ENCODE results near the gene BRPF1.

Gene BRPF1

DNA sequence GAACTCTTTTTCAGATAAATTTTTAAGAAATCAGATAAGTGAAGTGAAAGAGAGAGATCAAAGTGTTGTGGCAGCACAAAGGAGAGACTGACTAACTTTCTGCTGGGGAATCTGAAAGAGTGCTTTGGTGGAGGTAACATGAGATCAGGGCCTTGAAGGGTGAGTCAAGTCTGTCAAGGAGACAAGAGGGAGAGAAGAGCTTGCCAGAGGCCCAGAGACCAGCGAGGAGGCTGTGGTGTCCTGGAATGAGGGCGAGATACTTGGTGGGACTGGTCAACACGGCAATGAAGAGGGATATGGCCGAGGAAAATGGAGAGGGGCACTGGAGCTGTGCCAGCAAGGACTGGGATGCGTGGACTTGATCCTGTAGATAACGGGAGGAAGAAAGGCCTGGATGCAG, 56.2 kb downstream of the BRPF1 start:
- TF ChIP-seq, protein P1, sequence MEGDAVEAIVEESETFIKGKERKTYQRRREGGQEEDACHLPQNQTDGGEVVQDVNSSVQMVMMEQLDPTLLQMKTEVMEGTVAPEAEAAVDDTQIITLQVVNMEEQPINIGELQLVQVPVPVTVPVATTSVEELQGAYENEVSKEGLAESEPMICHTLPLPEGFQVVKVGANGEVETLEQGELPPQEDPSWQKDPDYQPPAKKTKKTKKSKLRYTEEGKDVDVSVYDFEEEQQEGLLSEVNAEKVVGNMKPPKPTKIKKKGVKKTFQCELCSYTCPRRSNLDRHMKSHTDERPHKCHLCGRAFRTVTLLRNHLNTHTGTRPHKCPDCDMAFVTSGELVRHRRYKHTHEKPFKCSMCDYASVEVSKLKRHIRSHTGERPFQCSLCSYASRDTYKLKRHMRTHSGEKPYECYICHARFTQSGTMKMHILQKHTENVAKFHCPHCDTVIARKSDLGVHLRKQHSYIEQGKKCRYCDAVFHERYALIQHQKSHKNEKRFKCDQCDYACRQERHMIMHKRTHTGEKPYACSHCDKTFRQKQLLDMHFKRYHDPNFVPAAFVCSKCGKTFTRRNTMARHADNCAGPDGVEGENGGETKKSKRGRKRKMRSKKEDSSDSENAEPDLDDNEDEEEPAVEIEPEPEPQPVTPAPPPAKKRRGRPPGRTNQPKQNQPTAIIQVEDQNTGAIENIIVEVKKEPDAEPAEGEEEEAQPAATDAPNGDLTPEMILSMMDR (IDR thresholded peaks at IDR 0.05), result no peak

DNA sequence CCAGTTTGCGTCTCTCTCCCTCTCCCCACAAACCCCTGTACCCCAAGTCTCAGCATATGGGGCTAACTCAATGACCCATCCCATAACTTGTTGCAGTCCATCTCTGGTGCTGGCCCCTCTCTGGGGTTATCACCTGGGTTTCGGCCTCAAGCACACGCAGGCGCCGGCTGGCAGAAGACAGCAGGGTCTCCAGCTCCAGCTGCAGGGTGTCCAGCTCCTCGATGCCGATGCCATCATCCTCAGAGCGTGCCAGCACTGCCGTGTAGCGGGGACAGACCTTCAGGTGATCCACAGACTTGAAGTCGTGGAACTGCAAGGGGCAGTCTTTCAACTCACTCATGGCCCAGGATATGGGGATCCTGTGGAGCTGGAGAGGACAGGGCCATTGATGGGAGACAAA, 59.6 kb downstream of the BRPF1 start:
- TF ChIP-seq, protein P1 (IDR thresholded peaks at IDR 0.05), result no peak

DNA sequence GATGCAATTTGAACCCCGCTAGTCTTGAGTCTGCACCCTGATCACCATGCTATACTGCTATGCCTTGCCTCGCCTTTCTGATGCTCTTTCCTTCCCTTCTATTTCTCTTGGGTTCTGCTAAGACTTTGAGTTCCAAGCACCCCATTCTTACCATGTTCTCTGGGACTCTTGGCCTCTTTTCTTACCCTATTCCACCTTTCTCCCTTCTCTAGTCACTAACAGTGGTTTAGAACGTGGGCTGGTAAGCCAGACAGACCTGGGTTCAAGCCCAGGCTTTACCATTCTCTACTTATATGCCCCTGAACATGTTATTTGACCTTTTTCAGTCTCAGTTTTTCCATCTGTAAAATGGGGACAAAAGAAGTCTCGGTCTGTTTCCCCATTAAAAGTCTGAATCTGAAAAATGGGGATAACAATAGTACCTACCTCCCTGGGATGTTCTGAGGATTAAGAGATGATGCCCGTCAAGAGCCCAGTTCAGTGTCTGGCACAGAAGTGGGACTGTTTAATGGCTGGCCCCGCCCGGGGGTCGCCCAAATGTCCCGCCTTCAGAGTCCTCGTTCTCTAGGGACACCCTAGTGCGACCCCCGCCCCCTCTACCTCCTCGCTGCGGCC, 60.4 kb downstream of the BRPF1 start:
- TF ChIP-seq, protein P1 (IDR thresholded peaks at IDR 0.05), result no peak

DNA sequence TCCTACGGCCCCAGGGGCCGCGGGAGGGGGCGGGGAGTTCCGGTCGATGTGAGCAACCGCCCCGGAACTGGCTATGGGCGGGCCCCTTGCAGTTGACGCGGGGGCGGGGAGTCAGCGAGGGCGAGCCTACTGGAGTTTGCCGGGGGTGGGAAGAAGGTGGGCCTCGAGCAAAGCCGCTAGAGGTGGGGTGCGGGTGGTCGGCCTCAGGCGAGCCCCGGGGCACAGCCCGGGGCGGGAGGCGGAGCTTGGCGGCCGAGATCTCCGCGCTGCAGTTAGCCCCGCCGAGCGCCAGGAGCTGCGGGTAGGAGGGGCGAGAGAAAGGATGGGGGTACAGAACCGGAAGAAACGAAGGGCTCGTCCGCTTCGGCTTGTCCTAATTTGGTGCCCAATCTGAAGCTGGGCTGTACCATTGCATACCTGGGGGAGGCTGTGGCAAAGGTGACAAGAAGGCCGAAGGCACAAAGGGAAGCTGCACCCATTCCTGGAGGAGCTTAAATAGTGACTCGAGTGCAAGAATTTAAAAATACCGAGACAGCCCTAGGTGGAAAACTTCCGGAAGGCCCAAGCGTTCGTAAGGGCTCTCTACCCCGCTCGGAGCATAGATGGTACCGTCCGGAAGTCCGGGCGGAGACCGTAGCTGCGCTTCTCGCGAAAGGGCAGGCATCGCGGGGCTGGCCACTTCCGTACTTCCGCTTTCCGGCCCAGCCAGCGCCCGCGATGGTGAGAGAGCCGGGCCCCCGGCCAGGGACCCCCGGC, 61.0 kb downstream of the BRPF1 start, which contains the start of the genes ARPC4 and TADA3:
Gene ARPC4 (plus strand): TSS at position 678 of the 756 bp plus-strand sequence. CDS start 40 bp downstream, at position 718.
Gene TADA3 (minus strand): TSS at position 69 of the 756 bp plus-strand sequence. CDS start 1,007 bp downstream, outside the sequence.
- TF ChIP-seq, protein P1 (IDR thresholded peaks at IDR 0.05), result no peak

DNA sequence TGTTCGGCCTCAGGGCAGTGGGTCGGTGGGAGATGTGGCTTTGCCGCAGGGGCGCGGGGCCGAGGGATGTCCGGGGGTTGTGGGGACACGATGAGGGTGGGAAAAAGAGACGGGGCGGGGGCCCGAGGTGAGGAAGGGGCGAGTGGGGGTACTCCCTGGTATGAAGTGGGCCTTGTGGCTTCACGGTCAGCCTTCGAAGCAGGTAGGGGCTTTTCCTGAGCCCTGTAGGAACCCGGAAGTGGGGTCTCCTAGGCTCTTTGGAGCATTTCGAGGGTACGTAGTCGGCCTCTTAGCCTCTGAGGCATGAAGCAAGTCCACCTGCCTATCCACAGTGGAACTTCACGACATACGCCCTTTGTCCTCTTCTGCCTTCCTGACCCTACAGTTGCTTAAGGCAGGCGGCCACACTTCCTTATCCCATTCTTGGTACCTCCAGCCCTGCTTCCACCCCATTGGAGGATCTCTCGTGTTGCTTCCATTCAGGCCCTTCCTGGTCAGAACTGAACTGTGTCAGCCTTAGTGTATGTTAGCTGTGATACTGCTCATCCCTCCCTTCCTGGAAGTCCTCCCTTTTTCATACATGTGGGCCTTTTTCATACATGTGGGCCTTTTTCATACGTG, 61.7 kb downstream of the BRPF1 start:
- TF ChIP-seq, protein P1 (IDR thresholded peaks at IDR 0.05), result no peak

DNA sequence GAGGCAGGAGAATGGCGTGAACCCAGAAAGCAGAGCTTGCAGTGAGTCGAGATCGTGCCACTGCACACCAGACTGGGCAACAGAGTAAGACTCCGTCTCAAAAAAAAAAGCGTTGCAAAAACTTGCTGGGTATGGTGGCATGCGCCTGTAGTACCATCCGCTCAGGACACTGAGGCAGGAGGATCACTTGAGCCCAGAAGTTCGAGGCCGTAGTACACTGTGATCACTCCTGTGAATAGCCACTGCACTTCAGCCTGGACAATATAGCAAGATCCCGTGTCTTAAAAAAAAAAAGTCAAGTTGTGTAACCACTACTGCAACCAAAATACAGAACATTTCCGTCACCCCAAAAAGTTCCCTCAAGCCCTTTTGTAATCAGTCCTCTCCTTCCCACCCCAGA, 62.9 kb downstream of the BRPF1 start:
- TF ChIP-seq, protein P1 (IDR thresholded peaks at IDR 0.05), result no peak

DNA sequence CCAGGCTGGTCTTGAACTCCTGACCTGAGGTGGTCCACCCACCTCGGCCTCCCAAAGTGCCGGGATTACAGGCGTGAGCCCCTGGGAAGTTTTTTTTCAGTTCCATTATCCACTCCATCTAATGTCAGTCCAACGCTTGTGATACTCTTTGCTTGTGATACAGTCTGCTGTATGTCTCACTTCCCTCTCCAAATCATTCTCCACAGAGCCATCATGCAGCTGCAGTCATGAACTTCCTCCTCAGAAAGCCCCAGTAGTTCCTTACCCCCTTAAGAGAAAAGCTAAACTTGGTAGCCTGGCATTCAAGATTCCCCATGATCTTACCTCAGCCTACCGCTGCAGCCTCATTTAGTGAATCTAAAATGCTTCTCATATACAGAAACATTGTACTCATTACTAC, 63.7 kb downstream of the BRPF1 start:
- TF ChIP-seq, protein P1 (IDR thresholded peaks at IDR 0.05), result no peak

Measured in LNCAP (cell line).